Posterior cingulate gyrus (tissue), 11 donors: ENCODE results near the gene CIDEB.
A peak's percentile ranks its signal among the peaks of the same experiment; 100 is the strongest.
"Not testable (repeated sequence)": the region's sequence is repeated elsewhere in the genome, so short reads cannot be mapped to it uniquely, and the experiment has no call there.

Experiments
- DNase-seq, 10 donors: peaks; one replicate each; pipeline versions ENCODE4 v3.0.0 to v3.0.0-alpha.2; 2020 to 2021; ENCODE audit warnings: mixed read lengths in 3 of 10
- intact Hi-C: fragments of 100-400 bp; cut with DNase I; formaldehyde crosslinking; loops from one replicate; pipeline ENCODE4 v1.15.1; 2023

Gene CIDEB, protein sequence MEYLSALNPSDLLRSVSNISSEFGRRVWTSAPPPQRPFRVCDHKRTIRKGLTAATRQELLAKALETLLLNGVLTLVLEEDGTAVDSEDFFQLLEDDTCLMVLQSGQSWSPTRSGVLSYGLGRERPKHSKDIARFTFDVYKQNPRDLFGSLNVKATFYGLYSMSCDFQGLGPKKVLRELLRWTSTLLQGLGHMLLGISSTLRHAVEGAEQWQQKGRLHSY

DNA sequence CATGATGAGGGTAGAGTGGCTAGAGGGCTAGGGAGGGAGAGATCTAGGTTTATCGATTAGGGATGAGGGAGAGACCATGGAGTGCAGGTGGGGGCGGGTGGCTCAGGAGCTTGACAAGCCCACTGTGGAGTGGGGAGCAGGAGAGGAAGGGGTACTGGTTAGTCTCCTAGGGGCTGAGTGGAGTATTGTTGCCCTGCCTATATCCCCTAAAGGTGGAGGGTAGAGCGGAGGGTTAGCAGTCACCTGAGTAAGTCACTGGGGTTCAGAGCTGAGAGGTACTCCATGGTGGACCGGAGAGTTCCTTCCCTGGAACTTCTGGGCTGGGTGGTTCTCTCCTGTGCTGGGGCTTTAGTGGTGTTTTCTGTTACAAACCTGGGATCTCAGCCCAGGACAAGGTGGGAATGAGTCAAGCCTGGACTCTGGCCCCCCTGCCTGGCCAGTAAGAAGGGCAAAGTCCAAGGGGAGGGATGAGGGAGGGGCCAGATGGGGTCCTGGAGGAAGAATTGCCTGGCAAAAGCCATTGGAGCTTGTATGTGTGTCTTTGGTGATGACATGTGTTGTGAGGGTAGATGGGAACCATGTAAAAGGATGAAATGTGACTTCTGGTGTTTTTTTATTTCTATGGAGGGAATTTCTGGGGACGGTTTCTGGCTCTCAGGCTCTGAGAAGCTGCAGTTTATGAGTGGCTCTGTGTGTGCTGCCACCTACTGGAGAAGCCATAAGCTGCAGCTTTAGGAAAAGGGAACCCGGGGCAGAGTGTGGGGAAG, at the start of gene CIDEB:
Gene CIDEB, minus strand, starts transcription at position 403 of the 767 bp plus-strand sequence. Its CDS starts 119 bp downstream, at position 284.
- DNase-seq: peak in 7 of 10 donors; percentile 48 to 90 (median 66)

GRCh38 chr14:24356208-24356607, 48.4 kb upstream of the CIDEB start:
- intact Hi-C loops: no loop called here
- DNase-seq: peak in 1 of 10 donors; percentile 6

More for the DNA sequence above, at the start of gene CIDEB:
- intact Hi-C loops: no loop called here

DNA sequence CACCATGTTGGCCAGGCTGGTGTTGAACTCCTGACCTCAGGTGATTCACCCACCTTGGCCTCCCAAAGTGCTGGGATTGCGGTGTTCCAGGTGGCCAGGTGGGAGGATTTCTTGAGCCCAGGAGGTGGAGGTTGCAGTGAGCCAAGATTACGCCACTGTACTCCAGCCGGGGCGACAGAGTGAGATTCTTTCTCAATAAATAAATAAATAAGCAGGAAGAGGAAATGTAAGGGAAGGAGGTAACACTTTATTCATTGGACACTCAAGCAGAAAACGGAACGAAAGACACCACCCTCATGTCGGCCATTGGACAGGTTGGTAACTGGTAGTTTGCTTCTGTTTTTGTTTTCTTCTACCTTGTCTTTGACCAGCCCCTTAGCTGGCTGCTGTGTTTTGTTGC, 47.2 kb upstream of the CIDEB start:
- peak in 2 of 10 donors; percentile 6 to 9 for DNase-seq
- intact Hi-C loops: no loop called here

DNA sequence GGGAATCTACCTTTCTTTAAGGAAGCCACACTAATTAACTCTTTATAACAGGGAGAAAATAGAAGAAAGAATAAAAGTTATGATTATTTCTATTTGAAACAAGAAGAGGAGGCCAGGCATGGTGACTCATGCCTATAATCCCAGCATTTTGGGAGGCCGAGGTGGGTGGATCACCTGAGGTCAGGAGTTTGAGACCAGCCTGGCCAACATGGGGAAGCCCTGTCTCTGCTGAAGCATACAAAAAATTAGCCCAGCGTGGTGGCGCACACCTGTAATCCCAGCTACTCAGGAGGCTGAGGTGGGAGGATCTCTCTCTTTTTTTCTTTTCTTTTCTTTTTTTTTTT, 46.7 kb upstream of the CIDEB start:
- DNase-seq: peak in 2 of 10 donors; percentile 4 to 59
- intact Hi-C loops: not testable (repeated sequence)

DNA sequence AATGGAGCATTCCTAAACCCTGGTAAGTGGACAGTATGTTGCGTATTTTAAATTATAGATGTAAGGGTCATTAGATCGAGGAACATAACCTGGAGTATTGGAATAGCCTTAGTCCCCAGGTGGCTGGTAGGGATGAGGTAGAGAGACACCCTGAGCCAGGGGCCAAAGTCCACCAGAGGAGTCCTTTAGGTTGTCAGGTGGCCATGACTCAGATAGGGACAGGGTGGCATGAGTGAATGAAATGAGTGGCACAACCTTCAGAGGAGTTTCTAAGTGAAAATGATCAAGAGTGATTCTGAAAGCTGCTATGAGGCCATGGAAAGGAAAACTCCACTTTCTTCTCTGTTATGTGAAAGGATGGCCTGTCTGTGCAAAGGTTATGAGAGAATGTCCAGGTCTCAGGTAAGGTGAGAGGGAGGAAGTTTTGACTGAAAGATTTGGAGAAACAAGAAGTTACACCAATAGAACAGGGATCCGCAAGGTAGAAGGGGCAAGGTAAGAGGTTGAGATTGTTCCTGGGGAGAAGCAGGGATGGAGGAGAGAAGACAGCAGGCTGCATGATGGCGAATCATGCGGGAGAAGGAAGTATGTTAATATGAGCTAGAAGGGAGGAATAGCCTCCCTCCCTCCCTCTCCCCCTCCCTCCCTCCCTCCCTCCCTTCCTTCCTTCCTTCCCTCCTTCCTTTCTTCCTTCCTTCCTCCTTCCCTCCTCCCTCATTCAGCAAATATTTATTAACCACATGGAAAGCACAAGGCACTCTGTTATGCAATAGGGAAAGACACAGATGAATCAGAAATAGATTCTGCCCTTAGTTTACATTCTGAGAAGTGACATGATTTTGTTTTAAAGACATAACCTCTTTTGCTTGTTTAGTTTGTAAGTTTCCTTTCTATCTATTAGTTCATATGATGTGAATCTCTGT, 46.0 kb upstream of the CIDEB start:
- intact Hi-C loops: no loop called here
- peak in 1 of 10 donors; percentile 12 for DNase-seq

DNA sequence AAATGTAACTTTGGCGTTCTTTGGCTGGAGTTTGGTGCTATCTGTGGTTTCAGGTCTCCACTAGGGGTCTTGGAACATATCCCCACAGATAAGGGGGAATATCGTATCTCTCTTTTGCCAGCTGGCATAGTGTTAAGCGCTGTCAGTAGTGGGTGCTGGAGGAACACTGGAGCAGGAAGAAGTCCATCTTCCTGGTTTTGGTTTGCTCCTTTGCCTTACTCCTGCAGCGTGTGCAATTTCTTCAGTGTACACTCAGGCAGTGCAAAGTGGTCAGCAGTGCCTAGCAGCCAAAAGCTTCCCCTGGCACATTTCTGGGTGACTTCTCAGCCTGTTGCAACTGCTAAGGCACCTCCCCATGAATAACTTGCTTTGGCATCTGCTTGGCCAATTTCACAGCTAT, 43.7 kb upstream of the CIDEB start:
- intact Hi-C loops: no loop called here
- peak in 2 of 10 donors; percentile 4 to 16 for DNase-seq

- DNase-seq: peak in 2 of 10 donors; percentile 6 to 20
- intact Hi-C loops: no loop called here
Observed at GRCh38 chr14:24349742-24350141, 42.0 kb upstream of the CIDEB start.

DNA sequence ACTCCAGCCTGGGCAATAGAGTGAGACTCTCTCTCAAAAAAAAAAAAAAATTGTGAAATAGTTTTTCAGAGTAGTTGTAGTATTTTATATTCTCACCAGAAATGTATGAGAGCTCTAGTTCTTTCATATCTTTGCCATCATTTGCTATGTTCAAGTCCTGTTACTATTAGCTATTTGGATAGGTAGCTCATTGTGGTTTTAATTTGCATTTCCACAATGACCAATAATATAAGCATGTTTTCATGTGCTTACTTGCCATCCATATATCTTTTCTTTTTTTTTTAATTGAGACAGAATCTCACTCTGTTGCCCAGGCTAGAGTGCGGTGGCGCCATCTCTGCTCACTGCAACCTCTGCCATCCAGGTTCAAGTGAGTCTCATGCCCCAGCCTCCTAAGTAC, 40.4 kb upstream of the CIDEB start:
- no peak for DNase-seq
- intact Hi-C loops: no loop called here

DNA sequence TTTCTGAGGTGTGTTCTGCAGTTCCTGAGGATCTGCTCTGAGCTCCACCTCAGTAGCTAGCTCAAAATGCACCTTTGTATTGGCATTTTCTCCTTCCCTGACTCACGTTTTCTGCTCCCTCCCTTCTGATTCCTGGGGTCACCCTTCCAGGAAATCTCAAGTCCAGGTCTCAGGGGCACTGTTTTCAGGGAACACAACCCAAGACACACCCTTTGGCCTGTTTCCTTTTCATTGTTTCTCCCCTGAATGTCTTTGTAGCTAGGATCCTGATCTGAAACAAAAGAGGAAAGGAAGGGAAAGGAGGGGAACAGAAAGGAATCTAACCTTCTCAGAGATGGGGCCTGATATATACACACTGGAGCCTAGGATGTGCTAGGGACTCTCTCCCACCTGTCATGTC, 39.4 kb upstream of the CIDEB start:
- no peak for DNase-seq
- intact Hi-C loops: no loop called here

DNA sequence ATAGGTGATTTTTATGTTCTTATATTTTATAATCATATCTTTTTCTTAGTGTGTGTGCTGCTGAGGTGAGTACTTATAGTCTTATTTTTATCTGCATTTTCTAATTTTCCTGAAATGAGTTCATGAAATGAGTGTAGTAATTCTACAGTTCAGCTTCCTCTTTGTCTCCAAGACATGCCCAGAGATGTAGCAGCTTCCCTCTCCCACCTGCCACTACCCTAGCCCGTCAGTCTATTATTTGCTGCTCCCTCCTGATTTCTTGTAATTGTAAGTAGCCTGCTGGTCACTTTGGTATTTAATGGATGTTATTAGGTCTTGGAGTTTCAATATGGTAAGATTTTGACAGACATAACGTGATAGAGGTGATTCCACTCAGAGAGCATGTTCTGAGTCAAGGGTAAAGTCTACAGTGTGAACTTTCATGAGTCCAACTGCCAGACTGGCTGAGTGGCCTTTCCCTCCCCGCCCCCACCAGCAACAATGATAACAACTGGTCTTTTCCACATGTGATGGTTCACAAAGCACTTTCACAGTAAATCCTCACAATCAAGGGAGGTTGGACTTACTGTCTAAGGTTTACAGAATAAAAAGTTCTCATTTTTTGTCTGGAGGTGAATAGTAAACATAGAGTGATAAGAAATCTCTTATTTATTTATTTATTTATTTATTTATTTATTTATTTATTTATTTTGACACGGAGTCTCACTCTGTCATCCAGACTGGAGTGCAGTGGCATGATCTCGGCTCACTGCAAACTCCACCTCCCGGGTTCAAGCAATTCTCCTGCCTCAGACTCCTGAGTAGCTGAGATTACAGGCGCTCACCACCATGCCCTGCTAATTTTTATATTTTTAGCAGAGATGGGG, 36.3 kb upstream of the CIDEB start:
- intact Hi-C loops: no loop called here
- peak in 2 of 10 donors; percentile 4 to 16 for DNase-seq

DNA sequence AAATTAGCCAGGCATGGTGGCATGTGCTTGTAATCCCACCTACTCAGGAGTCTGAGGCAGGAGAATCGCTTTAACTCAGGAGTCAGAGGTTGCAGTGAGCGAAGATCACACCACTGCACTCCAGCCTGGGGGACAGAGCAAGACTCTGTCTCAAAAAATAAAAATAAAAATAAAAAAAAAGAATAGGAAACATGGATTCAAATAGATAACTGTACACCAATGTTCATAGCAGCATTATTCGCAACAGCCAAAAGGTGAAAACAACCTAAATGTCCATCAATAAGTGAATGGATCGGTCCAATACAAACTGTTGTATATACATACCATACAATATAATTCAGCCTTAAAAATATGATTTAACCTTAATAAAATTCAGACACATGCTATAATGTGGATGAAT, 35.1 kb upstream of the CIDEB start:
- intact Hi-C loops: no loop called here
- no peak for DNase-seq

GRCh38 chr14:24340606-24341005, 32.8 kb upstream of the CIDEB start:
- peak in 1 of 10 donors; percentile 29 for DNase-seq

DNA sequence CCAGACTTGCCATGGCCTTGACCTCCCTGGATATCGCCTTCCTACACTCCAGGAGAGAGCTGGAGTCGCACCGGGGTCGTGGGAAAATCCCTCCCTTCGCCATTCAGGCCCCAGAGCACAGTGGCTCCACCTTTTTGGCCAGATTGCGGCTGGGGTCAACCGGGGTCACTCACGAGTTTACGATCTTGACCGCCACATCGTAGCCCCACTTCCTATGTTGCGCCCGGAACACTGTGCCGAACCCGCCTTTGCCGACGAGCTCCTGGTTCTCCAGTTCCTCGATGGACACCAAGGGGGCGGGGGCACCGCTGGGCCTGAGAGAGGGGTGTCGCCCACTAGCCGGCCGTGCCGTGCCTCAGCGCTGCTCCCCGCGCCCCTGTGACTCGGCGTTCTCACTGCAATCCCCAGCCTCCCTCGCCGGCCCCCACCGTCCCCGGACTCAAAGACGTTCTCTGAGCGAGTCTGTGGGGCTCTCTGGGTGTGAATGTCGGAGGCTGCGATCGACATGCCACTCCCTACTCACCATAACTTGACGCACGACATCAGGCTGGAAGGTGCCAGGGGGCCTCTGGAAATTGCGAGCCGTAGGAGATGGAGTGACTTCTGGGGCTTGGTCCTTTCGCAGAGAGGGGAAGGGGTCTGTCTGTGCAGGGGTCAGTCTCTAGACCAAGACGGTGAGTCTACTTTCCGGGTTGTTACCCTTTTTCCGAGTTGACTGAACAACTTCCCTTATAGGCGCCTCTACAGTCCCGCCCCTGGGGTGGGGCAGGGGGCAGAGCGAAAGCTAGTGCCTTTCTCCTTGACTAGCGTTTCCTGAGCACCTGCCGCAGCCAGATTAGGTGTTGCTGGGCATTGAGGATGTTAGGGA, 31.7 kb upstream of the CIDEB start, which contains the start of gene RIPK3:
Gene RIPK3, minus strand, starts transcription at position 708 of the 868 bp plus-strand sequence. Its CDS starts 165 bp downstream, at position 543.
- DNase-seq: peak in 2 of 10 donors; percentile 60 to 73
- intact Hi-C loops: no loop called here

More at GRCh38 chr14:24340606-24341005, 32.8 kb upstream of the CIDEB start:
- intact Hi-C loops: no loop called here

- DNase-seq: peak in 1 of 10 donors; percentile 76
- intact Hi-C loops: no loop called here
Observed at GRCh38 chr14:24338843-24339242, 31.1 kb upstream of the CIDEB start.

DNA sequence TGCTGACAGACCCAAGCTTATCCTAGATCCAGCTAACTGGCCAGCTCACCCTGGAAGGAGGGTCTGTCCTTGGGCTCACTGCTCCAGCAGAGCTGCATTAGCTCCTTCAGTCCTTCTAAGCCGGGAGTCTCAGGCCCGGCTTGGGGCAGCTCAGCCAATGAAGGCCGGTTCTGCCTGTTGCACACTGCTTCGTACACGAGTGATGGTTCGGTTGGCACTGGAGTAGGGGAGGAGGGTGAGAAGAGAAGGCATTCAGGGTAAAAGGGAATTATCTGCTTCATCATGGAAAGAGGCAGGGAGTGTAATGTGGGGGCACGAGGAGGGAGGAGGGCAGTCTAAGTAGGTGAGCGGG, 30.0 kb upstream of the CIDEB start:
- intact Hi-C loops: no loop called here
- peak in 1 of 10 donors; percentile 74 for DNase-seq

GRCh38 chr14:24337144-24337823, 29.5 kb upstream of the CIDEB start:
- intact Hi-C loops: no loop called here
- DNase-seq: no peak

DNA sequence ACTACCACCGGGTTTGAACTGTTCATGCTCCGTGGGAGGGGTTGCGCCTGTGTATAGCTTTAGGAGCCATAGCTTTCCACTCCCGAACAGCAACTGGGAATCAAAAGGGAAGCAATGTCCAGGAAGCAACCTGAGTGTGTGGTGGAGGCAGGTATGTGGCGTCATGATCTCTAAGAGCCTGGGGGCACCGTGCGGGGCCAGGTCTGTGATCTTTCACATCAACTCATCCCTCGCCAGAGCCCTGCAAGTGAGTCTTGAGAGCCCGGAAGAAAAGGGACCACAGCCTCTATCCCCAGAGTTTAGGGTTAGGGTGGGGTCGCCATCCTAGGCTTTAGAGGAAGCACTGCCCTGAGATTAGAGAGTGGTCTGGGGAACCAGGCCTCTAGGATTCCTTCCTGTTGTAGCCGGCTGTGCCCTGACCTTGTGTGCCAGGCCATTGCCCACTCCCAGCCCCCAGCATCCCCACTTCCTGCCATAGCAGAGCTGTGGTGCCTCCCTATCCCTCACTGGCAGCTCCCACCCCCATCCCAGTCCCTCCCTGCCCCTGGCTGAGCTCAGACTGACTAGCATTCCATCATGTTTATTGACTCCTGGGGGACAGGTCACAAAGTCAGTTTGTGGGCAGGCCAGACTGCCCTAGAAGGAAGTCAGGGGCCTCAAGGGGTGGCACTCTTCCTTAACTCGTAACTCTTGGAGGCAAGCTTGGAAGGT, 27.8 kb upstream of the CIDEB start:
- peak in 2 of 10 donors; percentile 12 to 52 for DNase-seq
- intact Hi-C loops: no loop called here
